HepG2 (cell line): ENCODE measurements around the gene PCAT6.

Experiments
- EP300 ChIP-seq, 3 experiments: sonication (generic) in 1 of 3; formaldehyde crosslinking in 1 of 3; IDR thresholded peaks; 2 replicates each; pipeline versions ENCODE4 v1.5.1 to v1.6.1; 2011 to 2020; ENCODE audit warnings: low read depth in 2 of 3, low read length in 2 of 3, borderline replicate concordance in 1 of 3, improper control_type of control experiment in 1 of 3, mild to moderate bottlenecking in 1 of 3, missing genetic modification reagents in 1 of 3, moderate library complexity in 1 of 3
- EZH2 ChIP-seq: conservative IDR thresholded peaks from 2 replicates; pipeline ENCODE4 v1.6.1; 2012; ENCODE audit warnings: mild to moderate bottlenecking, low read depth, low read length, moderate library complexity
- GATAD1 ChIP-seq: IDR thresholded peaks from 2 replicates; pipeline ENCODE4 v1.6.1; 2016; ENCODE audit warnings: missing genetic modification reagents, missing compliant biosample characterization
- POGK ChIP-seq: sonication (generic); formaldehyde crosslinking; conservative IDR thresholded peaks from 2 replicates; pipeline ENCODE4 v1.8.0; 2022; ENCODE audit warnings: mild to moderate bottlenecking, moderate library complexity, missing genetic modification reagents
- REST ChIP-seq, 2 experiments: IDR thresholded peaks; 2 replicates each; pipeline ENCODE4 v1.6.1; 2011 to 2012; ENCODE audit warnings: low read length in 2 of 2, borderline replicate concordance in 1 of 2, low read depth in 1 of 2, mild to moderate bottlenecking in 1 of 2, moderate library complexity in 1 of 2
- SUZ12 ChIP-seq: fragments of 150-350 bp; IDR thresholded peaks from 2 replicates; pipeline ENCODE4 v1.6.1; 2014; ENCODE audit warnings: low read depth, low read length
- TBL1XR1 ChIP-seq: fragments of 150-350 bp; IDR thresholded peaks from 2 replicates; pipeline ENCODE4 v1.6.1; 2014; ENCODE audit warnings: borderline replicate concordance, low read length; ENCODE audit not compliant: partially characterized antibody
- TEAD2 ChIP-seq: sonication (generic); formaldehyde crosslinking; IDR thresholded peaks from 2 replicates; pipeline ENCODE4 v1.9.0; 2021; ENCODE audit warnings: missing genetic modification reagents
- XRCC5 ChIP-seq: fragments of 200-400 bp; formaldehyde crosslinking; optimal IDR thresholded peaks from 2 replicates; pipeline ENCODE3; 2017; ENCODE audit warnings: mild to moderate bottlenecking, low read length
- ZNF10 ChIP-seq: sonication (generic); formaldehyde crosslinking; IDR thresholded peaks from 2 replicates; pipeline ENCODE4 v1.4.0; 2020; ENCODE audit warnings: mild to moderate bottlenecking, low read depth, missing genetic modification reagents, borderline replicate concordance
- ZNF12 ChIP-seq: sonication (generic); formaldehyde crosslinking; IDR thresholded peaks from 2 replicates; pipeline ENCODE4 v1.5.0; 2020; ENCODE audit warnings: missing genetic modification reagents
- ZNF17 ChIP-seq: sonication (generic); formaldehyde crosslinking; IDR thresholded peaks from 2 replicates; pipeline ENCODE4 v1.5.0; 2020; ENCODE audit warnings: mild to moderate bottlenecking, missing genetic modification reagents
- ZNF20 ChIP-seq: sonication (generic); formaldehyde crosslinking; IDR thresholded peaks from 2 replicates; pipeline ENCODE4 v1.4.0; 2020; ENCODE audit warnings: mild to moderate bottlenecking, moderate library complexity, missing genetic modification reagents

- TF ChIP-seq TBL1XR1 (no peak), EZH2 (no peak), EP300 (IDR thresholded peaks at IDR 0.05; ENCODE audit: low read depth in 2 of 2, low read length in 2 of 2) (no peak), EP300 (CRISPR knock-in tag; IDR thresholded peaks at IDR 0.05; ENCODE audit: borderline replicate concordance) (no peak), ZNF17 (CRISPR knock-in tag) (no peak), POGK (no peak), ZNF20 (no peak), ZNF12 (CRISPR knock-in tag) (no peak), REST (IDR thresholded peaks at IDR 0.05; ENCODE audit: borderline replicate concordance in 1 of 2, low read depth in 1 of 2, low read length in 2 of 2) (no peak), ZNF10 (CRISPR knock-in tag) (no peak), TEAD2 (CRISPR knock-in tag) (no peak), SUZ12 (no peak), GATAD1 (CRISPR knock-in tag) (no peak), XRCC5 (no peak)
These were observed 8.1 kb downstream of the PCAT6 start for GRCh38 chr1:202818819-202819218.
